HG02870 (cell line): ENCODE measurements around the gene CPXM2.
"Not testable (repeated sequence)": the region's sequence is repeated elsewhere in the genome, so short reads cannot be mapped to it uniquely, and the experiment has no call there.

Experiments
- ATAC-seq: cut with Tn5 transposase; IDR thresholded peaks from one replicate; pipeline ENCODE4 v1.9.1; 2021; ENCODE audit warnings: mild to moderate bottlenecking, moderate library complexity; ENCODE audit not compliant: unreplicated experiment

CPXM2 gene

GRCh38 chr10:123747426-123747825 lies 144.2 kb downstream of the CPXM2 start:
- no peak for ATAC-seq

DNA sequence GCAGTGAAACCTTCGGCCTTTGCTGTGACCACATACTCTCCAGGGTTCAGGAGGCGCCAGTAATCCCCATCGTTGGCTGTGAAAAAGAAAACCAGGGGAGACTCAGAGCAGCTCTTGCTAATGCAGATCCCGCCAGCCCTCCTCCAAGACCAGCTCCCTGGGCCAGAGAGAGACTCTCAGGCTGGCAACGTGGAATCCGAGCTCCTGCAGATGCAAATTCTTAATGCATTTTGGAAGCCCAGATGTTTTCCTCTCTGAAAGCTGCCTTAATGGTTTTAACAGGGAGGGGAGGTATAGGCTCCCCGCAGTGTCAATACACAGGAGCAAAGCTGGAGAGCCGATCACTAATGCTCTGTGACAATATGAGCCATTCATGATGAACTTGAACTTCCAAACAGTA lies 144.7 kb downstream of the CPXM2 start:
- ATAC-seq: no peak

DNA sequence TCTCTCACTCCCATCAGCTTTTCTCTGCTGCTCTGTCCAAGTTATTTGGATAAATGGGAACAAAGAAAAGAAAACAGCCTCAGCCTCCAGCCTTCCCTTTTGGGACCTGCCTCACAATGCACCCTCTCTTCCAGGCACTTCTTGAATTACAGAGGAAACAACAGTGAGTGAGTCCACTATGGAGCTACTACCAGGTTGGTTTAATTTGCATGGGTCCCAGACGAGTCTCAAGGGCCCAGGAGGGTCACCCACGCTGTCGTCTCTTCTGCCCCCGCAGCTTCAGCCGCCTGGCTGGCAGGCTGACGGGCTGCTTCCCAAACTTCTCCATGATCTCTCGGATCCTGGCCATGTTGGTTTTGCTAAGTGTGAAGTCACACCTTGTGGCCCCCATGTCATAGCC lies 145.1 kb downstream of the CPXM2 start:
- ATAC-seq: no peak

DNA sequence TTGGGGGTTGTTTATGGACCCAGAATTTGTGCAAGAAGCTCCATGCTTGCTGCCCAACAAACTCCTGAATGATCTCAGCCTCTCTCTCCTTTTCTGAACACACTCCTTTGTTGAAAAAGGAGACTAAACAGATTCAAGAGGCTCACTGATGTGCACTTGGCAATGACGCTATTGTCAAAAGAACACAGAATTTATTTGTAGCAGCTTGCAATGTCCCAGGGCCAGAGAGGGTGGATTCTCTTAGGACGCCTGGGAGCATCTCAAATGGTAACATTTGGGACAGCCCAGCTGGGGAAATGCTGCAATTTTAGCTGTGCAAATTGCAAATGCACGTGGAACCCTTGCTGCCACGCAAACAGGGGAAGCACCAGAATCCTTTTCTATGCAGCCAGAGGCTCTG lies 145.5 kb downstream of the CPXM2 start:
- ATAC-seq: no peak

- no peak for ATAC-seq
Observed at GRCh38 chr10:123744224-123744536, 147.4 kb downstream of the CPXM2 start.

DNA sequence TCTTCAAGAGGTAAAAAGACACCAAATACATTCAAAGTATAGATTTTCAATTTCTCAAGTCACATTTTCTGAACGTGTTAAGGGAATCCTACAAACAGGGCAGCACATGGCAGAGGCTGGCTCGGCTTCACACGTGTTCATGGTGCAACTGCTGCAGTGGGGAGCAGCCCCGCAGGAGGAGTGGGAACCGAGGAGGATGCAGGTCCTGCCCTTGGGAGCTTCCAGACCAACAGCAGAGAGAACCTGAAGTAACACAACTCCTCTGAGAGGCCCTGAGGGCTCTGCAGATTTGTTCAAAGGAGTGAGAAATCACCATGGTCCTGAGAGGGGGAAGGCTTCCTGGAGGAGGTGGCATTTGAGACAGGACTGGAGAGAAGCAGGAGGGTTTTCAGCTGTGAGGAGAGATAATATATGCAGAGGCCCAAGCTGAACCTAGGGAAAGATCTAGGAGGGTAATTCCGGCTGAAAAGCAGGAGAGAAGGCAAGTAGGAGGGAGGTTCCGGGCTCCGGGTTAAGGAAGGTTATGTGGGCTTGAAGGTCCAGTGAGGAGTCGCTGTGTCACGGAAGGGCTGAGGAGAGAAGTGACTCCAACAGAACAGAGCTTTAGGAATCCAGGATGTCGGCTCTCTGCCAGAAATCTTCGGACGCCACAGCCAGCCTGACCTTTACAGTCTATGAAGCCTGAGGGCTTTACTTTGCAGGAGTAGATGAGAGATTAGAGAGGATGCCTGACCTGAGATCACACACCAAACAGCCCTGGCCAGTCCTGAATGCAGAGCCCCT lies 148.0 kb downstream of the CPXM2 start:
- ATAC-seq: no peak

GRCh38 chr10:123742751-123743440 lies 148.7 kb downstream of the CPXM2 start:
- no peak for ATAC-seq

GRCh38 chr10:123741711-123742110 lies 149.9 kb downstream of the CPXM2 start:
- no peak for ATAC-seq

GRCh38 chr10:123741146-123741545 lies 150.5 kb downstream of the CPXM2 start:
- ATAC-seq: no peak

DNA sequence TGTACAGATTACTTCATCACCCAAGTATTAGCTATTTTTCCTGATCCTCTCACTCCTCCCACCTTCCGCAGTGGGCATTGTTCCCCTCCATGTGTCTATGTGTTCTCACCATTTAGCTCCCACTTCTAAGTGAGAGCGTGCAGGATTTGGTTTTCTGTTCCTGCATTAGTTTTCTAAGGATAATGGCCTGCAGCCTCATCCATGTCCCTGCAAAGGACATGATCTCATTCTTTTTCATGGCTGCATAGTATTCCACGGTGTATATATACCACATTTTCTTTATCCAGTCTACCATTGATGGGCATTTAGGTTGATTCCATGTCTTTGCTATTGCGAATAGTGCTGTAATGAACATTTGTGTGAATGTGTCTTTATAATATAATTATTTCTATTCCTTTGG lies 154.7 kb downstream of the CPXM2 start:
- not testable (repeated sequence) for ATAC-seq

GRCh38 chr10:123729523-123729922 lies 162.1 kb downstream of the CPXM2 start:
- no peak for ATAC-seq

DNA sequence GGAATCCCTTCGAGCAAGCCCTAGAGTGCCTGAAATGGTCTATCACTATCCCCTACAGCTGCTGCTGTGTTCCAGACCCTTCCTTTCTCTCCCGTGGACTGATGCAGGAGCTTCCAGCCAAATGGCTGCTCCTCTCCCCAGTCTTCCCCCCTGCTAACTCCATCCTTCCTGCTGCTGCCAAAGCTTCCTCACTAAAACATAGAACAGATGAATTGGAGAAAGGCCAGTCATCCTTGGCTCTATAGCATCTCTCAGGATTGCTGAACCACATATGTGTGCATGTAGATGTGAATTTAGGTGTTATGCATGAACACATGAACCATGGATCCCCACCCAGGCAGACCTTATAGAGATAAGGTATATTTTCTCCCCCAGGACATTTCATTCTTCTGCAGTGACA lies 164.8 kb downstream of the CPXM2 start:
- ATAC-seq: no peak

DNA sequence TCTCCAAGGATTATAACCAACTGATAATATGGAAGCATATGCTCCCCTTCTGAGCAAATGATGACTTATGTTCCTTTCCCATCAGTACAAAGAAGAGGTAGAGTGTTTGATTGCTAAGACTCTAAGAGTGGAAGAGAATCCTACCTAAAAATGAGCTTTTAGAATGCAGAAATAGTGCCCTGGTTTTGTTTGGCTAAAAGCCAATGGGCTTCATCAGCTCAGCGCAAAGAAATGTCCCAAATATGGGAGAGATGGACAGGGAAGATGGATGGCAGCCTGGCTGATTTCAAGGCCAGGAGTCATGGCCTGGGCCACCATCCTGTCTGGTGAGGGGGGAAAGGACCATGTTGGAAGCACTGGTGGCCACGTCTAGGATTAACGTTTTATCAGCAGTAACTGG lies 165.2 kb downstream of the CPXM2 start:
- no peak for ATAC-seq

- no peak for ATAC-seq
Observed at GRCh38 chr10:123724747-123725146, 166.9 kb downstream of the CPXM2 start.

GRCh38 chr10:123722351-123722750 lies 169.3 kb downstream of the CPXM2 start:
- no peak for ATAC-seq

- ATAC-seq: no peak
Observed at GRCh38 chr10:123721441-123722049, 170.1 kb downstream of the CPXM2 start.

DNA sequence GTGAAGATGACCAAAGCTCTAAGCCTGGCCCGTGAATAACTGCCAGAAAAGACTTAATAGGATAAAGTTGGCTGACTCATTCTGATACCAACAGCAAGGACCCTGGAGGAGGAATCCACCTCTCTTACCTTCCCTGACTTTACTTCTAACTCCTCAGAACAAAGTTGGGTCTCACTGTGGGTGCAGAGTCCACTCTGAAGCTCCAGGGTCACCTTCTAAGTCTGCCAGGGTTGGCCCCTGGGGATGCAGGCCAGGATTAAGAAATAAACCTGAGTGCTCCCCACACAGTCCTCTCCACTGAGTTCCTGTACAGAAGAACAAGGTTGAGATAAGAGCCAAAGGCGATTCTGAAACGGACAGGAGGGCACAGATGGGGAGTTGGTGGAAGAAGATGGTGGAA lies 171.1 kb downstream of the CPXM2 start:
- no peak for ATAC-seq

DNA sequence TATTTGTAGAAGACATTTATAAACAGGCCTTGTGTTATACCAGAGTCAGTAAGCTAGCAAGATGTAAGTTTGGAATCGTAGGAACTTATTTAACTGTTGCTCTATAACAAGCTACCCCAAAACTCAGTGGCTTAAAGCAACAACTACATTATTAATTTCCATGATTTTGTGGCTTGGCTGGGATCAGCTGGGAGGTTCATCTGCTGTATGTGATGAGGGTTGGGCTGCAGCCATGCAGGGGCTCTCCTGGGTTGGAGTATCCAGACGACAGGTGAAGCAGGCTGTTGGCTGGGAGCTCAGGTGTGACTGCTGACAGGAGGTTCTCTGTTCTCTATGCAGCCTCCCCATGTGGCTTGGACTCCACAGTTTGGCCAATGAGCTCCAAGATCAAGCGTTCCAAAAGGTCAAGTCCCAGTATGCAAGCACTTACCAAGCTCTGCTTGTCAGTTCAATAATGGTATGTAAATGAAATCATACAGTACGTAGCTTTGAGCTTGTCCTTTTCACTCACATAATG lies 173.0 kb downstream of the CPXM2 start:
- ATAC-seq: no peak

- no peak for ATAC-seq
Observed at GRCh38 chr10:123717336-123717735, 174.3 kb downstream of the CPXM2 start.

GRCh38 chr10:123715546-123715945 lies 176.1 kb downstream of the CPXM2 start:
- no peak for ATAC-seq

DNA sequence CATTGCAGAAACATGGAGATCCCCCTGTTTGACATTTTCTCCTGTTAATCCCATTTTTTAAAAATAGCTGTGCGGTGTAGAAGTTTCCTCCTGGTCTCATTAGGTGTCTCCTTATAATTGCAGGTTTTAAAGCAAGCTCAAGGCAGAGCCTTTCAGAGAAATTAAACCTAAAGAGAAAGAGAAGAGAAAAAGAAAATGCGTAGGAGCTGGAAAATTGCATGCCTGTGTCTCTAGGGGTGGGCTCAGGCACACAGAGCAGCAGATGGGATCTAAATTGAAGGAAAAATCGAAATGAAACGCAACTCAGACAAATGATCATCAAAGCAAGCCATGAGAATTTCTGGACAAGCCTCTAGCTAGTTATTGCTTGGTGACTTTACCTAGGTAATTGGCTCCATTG lies 185.4 kb downstream of the CPXM2 start:
- ATAC-seq: no peak

DNA sequence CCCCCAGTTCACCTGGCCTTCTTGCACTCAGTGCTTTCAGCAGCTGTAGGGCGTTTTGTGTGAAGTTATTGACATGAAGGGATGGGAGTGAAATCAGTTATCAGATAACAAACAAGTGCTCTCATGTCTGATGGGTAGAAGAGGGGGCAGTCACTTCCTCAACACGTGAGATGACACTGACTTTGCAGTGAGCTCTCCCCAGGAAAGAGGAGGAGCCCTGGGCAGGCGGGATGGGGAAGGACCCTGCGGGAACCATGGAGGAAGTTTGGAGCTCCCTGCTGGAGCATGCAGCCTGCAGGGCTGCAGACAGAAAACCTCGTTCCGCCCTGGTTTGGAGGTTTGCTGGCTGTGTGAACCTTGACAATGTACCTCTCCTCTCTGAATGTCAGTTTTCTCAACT lies 186.8 kb downstream of the CPXM2 start:
- no peak for ATAC-seq
